HG03159 (cell line): Measurements from ENCODE around the gene ANKRD11.
"Not testable (repeated sequence)": the region's sequence is repeated elsewhere in the genome, so short reads cannot be mapped to it uniquely, and the experiment has no call there.

Source experiments
- ATAC-seq: cut with Tn5 transposase; IDR thresholded peaks from one replicate; pipeline ENCODE4 v1.9.1; 2021; ENCODE audit warnings: mild to moderate bottlenecking, moderate library complexity; ENCODE audit not compliant: unreplicated experiment

Gene ANKRD11

DNA sequence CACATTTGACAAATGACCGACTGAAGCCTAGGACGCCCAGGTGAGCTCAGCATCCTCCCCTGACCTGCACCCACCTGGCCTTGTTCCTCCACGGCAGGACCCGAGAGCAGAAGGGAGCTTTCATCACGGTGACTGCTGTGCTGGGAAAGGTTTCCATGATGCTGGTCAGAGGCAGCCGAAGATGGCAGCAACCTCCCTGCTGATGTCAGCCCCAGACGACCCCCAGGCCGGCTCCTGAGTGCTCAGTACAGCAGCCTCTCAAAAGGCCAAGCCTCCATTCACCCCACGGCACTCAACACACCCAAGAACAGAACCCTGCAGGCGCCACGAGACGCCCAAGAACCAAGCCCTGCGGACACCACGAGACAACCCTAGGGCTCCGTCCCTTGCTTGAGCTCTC lies 119.8 kb downstream of the ANKRD11 start:
- no peak for ATAC-seq

DNA sequence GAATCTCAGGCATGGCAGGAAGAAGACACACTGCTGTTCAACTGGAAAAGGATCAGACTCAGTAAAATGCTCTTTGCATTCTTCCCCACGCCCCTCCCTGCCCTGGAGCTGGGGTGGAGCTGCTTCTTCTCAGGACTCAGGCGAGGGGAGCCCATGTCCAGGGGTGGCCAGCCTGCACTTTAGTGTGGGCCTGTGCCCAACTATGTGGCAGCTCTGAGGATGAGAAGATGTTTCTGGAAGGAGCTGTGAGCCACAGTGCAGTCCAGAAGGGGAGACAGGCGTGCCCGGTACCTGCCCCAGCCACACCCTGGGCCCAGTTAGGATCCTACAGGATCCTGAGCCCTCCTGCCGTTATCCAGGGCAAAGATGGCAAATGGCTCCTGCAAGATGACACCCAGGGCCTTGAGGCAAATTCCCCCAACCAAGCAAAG lies 120.3 kb downstream of the ANKRD11 start:
- ATAC-seq: no peak

DNA sequence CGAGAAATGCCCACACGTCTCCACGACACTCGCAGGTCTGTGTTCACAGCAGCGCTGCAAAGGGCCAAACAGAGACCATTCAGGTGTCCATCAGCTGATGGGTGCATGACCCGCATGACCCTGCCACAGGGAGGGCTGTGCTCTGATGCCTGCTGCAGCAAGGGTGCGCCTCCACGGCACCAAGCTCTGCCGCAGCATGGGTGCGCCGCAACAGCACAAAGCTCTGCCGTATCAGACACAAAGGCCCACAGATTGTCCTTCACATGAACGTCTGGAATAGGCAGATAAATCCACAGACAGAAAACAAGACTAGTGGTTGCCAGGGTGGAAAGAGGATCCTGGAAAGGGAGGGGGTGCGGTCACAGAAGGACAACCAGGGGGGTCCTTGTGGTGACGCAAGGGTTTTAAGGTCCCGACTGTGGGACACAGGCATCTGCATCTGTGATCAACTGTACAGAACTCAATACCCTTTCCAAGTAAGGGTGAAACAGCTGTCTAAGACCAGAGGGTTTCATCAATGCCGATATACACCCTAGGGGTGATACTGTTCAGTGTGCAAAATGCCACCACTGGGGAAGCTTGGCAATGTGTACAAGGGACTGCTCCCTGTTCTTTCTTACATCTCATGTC lies 121.0 kb downstream of the ANKRD11 start:
- ATAC-seq: no peak

DNA sequence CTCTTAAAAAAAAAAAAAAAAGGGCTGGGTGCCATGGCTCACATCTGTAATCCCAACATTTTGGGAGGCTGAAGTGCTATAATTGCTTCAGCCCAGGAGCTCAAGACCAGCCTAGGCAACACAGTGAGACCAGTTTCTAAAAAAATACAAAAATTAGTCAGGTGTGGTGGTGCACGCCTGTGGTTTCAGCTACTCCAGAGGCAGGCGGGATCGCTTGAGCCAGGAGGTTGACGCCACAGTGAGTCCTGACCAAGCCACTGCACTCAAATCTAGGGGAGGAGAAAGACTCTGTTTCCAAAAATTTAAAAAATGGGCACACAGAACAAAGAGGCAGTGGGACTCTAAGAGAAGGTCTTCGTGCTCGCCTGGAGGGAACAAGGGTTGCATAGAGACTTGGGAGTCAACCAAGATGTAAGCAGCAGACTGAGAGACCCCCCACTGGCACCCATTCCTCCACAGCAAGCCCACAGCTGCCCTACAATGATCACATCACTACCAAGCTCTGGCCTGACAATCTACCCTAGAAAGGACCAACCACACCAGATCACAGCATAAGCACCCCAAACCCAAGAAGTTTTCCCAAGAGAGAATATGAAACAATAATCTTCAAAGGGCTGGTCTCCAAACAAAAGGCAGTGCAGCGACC lies 121.6 kb downstream of the ANKRD11 start:
- ATAC-seq: no peak

DNA sequence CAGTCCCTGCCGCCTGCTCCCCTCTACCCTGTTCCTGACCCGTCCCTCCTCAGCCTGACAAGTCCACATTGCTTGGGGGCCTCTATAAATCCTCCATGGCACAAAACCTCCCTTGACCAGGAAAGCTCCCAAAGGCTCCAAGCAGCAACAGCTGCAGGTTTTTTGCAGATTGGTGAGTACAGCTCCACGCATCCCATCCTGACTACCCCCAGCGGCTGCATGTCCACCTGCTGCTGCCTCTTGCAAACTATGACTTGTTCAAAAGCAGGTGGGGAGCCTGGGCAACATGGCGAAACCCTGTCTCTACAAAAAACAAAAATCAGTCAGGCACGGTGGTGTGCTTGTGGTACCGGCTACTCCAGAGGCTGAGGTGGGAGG lies 122.8 kb downstream of the ANKRD11 start:
- ATAC-seq: no peak

DNA sequence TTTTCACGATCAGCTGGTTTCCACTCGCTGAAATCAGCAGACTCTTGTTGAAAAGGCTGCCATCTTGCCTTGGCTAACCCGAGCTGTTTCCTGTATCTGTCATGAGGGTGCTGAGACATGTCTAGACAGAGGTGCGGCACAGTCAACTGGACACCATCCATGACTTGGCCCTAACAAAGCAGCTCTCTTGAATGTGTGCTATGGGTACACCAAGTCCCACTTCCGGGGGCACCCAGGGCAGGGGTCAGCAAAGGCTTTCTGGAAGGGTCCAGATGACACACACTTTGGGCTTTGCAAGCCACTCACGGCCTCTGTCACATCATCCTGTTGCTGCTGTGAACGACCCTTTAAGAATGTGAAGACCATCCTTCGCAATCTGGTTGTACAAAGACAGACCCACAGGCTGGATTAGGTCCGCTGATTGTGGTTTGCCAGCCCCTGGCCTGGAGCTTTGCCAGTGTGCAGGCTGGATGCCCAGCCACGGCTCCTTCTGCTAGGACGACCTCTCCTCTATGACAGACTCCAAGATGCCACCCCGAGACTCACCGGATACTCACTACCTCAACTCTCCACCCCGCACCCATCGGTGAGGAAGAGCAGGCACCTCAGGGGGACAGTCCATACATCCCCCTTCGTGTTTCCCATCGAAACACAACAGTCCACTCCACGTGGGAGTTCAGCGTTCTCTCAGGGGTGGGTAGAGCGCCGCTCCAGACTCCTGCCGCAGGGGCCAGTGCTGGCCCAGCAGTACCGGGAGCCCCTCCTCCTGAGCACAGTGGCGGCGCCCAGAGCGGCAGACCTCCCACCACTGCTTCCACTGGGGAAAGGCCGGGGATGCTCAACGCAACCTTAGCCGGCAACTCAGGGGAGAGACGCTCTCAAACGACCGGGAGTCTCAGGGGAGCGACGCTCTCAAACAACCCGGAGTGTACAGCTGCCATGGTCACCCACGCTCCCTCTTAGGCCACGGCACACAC lies 123.5 kb downstream of the ANKRD11 start:
- no peak for ATAC-seq

DNA sequence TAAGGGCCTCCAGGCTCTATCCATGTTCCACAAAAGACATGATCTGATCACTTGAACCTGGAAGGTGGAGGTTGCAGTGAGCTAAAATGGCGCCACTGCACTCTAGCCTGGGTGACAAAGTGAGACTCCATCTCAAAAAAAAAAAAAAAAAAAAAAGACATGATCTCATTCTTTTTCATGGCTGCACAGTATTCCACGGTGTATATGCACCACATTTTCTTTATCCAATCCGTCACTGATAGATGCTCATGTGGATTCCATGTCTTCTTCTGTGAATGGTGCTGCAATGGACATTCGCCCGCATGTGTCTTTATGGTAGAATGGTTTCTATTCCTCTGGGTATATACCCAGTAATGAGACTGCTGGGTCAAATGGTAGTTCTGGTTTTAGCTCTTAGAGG lies 124.4 kb downstream of the ANKRD11 start:
- no peak for ATAC-seq

DNA sequence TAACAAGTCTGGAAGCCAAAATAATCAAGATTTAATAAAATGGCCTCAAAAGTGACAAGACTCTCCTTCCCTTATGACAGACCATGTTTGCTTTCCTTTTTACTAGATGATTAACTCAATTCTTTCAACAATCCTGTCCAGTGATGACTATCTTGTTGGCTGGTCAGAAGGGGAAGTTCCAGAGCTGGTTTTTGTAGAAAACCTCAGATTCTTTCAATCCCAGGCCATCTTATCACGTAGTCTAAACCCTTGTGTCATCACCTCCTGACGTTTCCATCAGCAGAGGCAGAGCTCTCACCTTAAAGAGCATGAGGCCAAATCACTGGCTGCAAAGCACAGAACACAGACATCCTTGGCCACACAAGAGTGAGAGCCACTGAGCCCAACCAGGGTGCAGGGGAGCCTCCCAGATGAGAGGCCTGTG lies 125.3 kb downstream of the ANKRD11 start:
- no peak for ATAC-seq

DNA sequence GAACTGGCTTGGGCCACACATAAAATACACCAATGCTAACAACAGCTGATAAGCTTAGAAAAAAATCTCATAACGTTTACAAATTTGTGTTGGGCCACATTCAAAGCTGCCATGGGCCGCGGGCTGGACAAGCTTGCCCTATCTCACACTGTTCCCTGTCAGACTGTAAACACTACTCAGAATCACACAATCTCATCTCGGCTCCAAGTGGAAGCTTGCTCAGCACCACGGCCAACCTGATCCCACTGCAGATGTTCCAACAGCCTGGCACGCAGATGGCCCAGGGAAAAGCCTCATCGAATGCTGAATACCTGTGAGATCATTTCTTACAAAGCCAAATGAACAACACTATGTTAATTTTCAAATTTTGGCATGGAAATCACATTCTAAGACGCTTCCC lies 125.8 kb downstream of the ANKRD11 start:
- no peak for ATAC-seq

DNA sequence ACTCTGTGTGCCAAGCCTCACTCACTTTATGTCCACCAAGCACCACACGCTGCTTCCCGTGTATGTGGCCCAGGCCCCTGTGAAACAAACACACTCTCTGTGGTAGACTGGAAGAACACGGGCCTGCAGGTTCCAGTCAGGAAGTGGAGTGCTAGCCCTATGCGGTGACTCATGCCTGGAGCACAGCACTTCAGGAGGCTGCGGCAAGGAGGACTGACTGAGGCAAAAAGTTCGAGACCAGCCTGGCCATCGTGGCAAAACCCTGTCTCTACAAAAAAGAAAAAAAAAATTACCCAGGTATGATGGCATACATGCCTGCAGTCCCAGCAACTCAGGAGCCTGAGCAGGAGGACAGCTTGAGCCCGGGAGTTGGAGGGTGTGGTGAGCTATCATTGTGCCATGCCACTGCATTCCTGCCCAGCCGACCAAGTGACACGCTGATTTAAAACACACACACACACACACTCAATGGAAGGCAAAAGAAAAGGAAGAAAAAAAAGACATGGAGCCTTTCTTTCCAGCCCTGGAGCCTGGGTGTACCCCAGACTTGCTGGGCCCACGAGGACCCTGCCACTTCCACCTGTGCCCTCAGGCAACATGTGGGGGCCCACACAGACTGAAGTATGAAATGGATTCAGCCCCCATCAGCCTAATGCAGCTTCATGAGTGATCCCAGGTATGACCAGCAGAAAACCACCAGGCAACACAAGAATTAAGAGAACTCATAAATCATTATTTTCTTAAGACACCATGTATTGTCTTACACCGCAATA lies 126.6 kb downstream of the ANKRD11 start:
- ATAC-seq: no peak

DNA sequence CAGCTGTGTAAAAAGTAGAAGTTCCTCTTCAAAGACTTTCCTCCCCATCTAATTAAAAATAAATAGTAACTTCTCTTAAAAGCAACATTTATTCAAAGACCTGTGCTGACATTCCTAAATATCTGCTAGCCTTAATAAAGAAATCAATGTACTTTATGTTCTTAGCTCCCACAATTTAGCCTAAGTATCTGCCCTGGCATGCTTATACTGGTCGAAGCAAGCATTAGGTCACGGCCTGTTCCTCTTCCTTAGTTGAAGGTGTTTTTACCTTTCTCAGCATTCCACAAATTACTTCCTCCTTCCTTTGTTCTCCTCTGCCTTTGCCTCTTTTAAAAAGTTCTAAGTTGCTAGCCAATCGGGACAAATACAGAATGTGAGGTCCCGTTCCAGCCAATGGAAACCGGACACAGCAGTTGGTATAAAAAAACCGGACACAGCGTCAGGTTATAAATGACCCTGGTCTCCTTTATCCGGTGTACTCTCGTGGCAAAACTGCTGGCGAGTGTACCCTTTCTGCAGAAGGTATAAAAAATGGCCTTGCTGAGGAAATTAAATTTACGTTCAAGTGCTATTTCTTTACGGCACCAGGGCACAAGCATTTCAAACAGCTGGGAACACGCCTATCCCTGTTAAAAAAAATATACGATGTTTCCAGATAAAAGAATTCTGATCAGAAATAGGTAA lies 127.7 kb downstream of the ANKRD11 start:
- not testable (repeated sequence) for ATAC-seq

DNA sequence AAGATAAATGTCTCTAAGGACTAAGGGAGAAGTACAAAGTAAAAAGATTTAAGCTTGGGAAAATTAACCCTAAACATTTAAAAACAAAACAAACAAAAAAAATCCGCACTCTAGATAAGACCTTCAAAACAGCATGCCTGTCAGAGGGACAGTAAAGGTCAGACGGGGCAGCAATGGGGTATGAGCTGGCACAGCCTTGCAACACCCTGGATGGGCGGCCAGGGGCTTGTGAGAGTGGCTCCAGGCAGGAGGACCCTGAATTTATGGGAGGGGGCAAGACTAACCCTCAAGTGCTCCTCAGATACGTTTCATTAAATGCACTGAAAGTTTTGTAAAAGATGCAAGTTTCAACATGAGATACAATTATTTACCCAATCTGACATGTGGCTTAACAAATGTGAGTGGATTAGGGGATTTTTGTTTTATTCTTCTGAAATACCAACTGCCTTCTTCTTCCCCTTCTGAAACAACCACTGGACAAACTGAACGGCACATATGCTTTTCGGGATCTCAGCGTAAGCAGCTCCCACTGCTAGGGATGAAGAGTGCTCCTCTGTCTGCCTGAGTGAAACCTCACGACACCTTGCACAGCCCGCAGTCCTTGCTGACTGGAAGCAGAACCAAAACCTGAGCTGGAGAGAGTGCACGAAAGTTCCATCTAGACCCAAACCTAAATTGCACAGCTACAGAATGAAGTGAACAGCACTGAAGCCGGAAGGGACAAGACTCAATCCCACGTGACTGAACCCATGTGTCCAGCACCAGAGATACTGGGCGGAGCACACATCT lies 128.4 kb downstream of the ANKRD11 start:
- peak; percentile 59 for ATAC-seq

DNA sequence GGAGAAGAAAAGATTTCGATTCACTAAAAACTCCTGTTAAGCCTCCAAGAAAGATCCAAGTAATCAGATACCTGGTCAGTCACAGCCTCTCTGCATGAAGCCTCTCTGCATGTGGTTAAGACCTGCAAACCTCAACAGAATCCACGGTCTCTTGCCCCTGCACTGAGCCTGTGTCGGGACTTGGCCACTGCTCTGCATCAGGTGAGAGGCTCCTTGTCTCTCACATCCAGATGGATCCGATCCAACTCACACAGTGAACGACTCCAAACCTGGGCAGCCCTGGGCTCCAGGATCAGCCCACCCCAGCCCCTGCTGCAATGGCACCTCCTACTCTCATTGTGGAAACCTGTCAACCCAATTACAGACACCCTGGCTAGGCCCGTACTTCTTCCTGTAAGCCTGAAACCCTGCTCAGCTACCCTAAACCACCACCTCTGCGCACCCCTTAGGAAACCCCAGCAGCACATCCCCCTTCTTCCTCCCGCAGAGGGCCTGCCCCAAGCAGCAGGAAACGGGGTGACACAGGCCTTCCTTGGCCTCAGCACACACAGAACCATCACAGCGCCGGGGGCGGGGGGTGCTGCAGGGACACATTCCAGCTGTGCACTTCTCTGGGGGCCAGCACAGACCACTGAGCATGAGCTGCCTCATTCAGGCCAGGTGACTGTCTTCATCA lies 129.5 kb downstream of the ANKRD11 start:
- peak; percentile 54 for ATAC-seq

DNA sequence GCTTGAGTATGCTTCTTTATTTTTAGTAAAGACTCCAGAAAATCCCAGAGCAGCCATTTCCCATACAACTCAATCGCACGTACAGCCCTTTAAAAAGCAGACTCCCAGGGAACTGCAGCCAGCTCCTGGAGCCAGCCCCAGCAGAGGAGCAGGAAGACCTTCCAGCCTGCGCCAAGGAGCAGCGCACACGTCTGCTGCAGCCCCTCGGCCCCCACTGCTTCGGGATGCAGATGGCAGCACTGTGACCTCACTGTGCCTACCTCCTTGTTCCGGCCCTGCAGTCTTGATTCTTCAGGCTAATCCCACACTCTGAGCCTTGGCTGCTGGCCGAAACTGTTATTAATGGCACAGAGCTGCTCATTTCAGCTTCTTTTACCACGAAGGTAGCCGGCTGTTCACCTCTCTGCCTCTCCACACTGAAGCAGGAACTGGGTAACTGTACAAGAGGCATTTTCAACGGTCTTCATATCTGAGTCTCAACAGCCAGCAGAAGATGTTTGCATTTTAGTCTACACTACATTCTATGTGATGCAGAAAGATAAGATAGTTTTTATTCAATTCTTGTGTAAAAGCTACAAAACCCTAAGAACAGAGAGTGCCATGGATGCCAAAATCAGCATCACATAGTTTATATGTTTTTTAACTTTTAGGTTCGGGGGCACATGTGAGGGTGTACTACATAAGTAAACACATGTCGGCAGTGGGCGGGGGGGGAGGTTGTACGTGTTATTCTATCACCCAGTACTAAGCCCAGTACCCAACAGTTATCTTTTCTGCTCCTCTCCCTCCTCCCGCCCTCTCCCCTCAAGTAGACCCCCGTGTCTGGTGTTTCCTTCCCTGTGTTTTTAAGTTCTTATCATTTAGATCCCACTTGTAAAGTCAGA lies 130.9 kb downstream of the ANKRD11 start:
- no peak for ATAC-seq

DNA sequence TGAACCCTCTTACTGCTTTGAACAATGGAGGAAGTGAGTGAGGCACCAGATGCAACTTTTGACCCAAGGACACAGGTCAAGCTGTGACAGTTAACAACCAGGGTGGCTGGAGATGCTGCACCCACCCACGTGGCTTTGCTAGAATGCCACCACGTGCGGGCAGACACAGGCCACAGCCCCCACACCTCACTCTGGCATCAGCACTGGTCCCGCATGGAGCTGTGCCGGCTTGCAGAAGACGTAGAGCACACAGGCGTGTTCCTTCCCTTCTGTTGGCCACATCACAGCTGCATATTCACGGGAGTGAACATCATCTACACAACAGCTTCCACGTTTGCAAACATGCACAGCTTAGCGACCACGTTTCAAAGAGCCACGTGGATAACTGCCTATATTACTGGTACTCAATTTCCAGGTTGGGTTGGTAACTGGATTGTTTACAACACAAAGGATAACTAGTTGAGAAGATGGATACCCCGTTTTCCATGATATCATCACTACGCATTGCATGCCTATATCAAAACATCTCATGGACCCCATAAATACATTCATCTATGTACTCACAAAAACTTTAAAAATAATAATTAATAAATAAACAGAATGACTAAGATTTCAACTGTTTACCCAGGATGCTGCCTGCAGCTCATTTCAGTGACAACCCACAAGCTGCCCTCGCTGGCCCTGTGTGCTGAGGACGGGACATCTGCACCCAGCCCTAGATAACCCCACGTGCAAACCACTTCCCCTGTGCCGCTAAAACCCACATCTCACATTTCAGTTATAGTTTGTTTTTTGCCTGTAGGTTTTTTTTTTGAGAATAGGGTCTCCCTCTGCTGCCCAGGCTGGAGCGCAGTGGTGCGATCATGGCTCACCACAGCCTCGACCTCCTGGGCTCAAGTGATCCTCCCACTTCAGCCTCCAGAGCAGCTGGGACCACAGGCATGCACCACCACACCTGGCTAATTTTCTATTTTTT lies 132.0 kb downstream of the ANKRD11 start:
- no peak for ATAC-seq

DNA sequence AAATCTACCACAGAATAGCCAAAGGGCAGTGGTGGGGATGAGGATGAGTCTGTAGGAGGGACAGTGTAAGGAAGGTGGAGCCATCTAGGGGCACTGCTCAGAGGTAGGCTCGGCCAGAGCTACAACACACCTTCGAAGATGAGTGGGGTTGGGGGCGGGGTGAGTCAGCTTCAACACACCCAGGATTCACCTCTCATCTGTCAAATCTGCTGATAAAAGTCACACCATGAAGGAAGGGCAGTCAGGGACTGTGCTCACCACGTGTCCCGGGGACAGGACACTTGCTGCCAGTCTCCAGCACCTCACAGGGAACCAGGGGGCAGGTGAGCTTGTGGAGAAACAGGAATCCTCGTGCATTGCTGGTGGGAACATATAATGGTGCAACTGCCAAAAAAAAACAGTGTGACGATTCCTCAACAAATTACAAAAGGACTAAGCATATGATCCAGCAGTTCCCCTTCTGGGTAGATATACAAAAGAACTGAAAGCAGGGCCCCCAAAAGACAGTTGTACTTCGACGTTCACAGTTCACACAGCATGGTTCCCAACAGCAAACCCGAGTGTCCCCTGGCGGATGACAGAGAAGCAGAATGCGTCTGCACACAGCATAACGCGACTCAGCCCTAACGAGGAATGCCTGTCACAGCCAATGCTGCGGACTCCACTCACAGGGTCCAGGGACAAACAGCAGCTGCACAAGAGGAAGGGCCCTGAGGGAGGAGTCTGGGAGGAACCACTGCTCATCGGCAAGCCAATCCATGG lies 133.1 kb downstream of the ANKRD11 start:
- ATAC-seq: no peak
